Activated effector memory CD4-positive, alpha-beta T cell treated with anti-CD3 and anti-CD28 coated beads, Interleukin-2, amount 50 U/mL, for 16 hours (primary cell): ENCODE measurements around the gene MYEF2.

Experiments used
- DNase-seq: peaks from one replicate; pipeline ENCODE4 v3.0.0-alpha.2; 2020

Gene MYEF2, protein sequence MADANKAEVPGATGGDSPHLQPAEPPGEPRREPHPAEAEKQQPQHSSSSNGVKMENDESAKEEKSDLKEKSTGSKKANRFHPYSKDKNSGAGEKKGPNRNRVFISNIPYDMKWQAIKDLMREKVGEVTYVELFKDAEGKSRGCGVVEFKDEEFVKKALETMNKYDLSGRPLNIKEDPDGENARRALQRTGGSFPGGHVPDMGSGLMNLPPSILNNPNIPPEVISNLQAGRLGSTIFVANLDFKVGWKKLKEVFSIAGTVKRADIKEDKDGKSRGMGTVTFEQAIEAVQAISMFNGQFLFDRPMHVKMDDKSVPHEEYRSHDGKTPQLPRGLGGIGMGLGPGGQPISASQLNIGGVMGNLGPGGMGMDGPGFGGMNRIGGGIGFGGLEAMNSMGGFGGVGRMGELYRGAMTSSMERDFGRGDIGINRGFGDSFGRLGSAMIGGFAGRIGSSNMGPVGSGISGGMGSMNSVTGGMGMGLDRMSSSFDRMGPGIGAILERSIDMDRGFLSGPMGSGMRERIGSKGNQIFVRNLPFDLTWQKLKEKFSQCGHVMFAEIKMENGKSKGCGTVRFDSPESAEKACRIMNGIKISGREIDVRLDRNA

DNA sequence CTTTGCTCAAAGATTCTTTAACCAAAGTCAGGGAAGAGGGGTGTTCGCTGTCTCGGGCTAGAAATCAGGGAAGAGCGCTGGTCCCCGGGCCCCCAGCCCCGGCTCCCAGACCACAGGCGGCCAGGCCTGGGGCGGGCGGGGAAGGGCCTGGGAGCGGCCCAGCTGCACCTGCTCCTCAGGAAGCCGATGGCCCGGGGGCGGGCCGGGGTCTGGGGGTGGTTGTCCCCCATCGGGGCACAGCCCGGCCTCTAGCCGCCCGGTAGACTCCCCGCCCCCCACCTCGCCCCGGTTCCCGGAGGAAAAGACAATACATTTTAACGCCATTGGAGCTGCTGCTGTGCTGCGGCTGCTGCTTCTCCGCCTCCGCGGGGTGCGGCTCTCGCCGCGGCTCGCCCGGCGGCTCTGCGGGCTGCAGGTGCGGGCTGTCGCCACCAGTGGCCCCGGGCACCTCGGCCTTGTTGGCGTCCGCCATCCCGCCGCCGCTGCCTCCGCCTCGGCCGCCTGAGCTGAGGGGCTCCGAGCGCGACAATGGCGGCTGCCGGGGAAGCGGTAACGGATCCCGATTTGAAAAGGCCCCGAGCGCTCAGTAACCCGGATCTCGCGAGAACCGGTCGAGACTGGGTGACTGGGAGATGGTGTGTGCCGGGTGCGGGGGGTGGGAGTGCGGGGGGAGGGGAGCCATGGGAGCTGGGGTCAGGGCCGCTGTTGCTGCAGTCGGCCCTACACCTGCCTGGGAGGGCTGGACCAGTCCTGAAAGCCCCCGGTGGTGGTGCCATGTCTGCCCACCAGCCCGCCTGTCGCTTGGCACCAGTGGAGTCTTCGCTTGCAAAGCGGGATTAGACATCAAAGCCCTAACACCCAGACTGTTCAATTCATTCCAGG is at the start of gene MYEF2:
Gene MYEF2 (minus strand): TSS at position 530 of the 882 bp plus-strand sequence. CDS start 58 bp downstream, at position 472.
- peak; percentile 85 for DNase-seq

DNA sequence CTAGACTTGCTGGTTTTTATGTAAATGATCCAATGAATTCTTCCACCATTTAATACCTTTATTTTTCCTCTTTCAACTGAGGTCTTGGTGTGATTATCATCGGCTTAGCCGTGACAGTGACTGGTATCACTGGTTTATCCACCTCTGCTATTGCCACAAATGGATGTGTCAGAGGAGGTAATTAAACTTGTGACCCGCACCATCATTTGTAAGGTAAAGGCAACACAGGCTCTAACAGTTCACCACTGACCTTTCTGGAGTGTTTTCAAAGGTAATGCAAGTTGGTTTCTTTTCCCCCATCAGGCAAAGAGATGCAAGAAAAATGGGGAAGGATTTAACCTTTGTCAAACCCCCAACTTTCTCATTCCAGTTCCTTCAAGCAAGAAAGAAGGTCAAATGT is 47.7 kb upstream of the MYEF2 start:
- DNase-seq = no peak

DNA sequence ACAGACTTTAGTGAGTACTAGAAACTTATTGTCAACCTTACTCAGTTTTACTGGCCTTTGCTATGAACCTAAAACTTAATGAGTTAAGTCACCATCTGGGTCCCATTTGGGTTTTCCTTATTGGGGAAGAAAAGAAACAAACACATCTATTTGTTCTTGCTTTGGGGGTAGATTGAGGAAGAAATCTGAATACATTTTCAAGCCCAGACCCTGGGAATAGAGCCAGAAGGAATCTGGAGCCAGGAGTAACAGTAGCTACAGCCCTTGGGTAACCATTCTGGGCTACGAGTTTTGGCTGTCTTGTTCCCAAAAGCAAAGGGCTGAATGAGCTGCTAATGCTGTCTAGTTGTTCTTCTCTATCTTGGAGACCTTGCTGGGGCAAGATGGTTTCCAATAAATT is 44.5 kb upstream of the MYEF2 start:
- no peak for DNase-seq

DNA sequence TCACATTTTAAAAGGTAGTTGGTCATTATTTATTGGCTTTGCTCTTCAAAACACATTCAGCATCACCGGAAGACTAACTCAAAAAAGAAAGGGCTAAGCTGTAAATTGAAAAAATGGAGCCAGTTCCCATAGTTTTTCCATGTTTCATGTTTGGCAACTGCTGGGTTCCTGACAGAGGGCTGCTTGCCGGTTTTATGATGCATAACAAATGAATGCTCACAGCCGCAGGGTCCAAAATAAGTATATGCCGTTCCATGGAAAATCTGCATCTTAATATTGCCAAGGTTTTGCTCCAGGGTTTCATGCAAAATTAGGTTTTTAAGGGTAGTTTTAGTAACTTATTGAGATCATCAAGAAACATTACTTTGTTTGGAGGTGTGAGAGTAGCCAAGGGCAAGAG is 43.8 kb upstream of the MYEF2 start:
- no peak for DNase-seq

DNA sequence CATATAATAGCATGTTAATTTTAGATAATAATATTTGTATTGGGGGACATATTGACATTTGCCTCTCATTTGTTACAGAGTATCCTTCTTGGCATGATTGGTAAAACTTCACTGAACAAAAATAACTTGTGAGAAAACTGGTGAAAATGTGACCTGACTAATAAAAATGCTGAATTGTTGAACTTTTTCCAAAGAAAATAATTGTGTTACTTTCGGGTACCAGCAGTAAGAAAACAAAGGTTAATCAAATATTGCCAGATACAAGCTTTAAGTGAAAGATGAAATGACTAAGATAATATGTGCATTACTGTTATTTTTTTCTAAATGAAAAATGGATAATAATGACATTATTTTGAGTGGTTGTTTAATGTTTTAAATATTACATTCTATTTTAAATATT is 43.2 kb upstream of the MYEF2 start:
- DNase-seq = no peak

DNA sequence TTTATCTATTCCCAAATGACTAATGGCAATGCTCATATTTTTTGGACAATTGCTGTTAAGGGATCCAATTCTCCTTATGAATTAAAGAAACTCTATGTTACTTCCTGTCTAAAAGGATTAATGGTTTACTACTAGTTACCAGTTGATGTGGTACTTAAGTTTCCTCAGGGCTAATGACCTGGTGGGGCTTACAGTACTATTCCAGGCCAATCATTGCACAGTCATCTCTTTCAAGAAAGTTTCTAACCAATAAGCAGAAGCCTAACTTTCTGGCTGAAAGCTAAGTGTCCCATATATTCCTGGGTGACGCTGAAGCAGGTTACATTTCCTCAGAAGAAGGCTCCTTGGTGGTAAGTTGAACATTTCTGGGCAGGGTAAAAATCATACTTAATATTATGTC is 27.9 kb upstream of the MYEF2 start, which contains the start of gene SLC12A1:
Gene SLC12A1 (plus strand): TSS at position 322 of the 400 bp plus-strand sequence. CDS start 1,418 bp downstream, outside the sequence.
- DNase-seq = no peak

DNA sequence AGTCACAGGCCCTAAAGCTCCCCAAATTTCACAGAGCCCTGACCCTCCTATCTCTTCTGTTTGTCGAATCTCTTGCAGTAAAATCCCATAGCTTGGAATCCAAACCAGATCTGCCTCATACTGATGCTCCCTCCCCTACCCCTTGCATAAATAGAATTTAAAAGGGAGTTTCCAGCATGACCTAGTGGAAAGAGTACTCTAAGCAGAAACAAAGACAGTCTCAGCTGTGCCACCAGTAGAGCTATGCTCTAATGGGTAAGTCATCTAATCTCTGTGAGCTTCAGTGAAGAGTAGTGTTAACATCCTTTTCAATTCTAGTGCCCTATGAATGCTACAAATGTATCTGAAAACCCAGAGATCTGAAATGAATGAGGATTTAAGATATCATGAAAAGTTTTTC is 24.0 kb upstream of the MYEF2 start:
- no peak for DNase-seq

DNA sequence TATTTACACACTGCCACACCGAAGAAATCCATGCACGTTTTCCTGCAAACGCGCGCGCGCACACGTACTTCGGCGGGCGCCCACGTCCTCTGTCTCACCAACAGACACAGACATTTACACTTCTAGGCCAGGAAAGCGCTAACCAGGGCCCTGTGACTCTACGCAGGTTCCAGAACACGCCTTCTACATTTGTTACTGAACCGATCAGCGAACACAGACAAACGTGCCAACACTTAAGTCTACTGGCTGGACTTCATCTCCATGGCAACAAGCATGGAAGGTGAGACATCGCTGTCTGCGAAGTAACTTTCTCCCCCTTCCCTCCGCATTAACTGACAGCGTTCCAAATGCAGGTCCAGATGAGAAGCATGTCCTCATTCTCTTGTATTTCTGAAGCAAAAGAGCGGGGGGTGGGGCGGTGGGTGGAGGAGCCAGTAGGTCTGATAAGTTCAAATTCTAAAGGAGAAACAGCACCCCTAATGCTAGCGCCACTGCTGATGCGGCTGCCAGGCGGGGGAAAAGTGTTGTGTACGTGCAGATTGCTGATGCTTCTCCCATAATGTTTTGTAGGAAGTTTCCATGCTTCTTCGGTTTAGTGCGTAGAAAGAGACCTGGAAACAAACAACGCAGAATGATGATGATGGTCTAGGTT is 13.6 kb upstream of the MYEF2 start, which contains the start of gene CTXN2:
Gene CTXN2 (plus strand): TSS at position 92 of the 652 bp plus-strand sequence. CDS start 9,636 bp downstream, outside the sequence.
- DNase-seq = no peak

DNA sequence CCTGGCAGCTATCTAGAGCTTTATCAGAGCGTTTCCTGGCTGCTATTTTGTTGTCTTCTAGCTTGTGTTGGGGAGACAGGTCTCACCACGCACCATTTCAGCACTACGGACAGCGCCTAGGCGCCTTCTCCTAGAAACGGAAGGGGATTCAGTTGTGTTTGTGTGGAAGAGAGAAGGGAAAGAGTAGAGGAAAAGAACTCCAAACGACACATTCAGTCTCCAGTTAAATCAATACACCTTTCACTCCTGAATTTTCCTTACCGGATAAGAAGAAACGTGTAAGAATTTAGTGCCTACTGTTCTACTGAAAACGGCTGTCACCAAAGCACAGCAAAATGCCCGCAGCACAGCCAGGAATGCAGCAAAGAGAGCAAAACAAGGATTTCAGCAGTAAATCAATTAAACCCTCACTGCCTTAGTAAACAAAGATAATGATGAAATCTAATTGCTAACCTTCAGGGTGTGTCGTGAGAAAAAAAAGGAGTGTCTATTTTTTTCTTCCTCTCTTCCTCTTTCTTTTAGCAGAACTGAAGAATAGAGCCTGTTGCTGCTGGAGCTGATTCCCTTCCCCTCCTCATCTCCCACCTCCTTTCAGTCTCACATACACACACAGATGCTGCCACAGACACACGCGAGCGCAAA is 13.0 kb upstream of the MYEF2 start:
- DNase-seq = peak; percentile 65

DNA sequence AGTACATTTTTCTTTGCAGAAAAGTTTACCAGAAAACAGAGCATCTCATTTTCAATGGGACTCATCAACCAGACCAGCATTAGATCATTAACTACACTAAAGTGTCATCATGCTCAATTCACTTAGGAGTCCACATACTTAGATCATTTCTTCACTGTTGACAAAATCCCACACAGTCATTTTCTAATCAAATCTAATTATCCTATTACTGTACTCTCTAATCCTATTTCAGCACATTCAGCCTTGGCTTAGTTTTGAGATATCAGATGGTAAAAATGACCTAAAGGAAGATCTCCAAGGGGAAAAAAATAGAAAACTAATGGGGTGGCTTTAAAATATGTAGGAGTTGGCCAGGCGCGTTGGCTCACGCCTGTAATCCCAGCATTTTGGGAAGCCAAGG is 8.2 kb upstream of the MYEF2 start:
- no peak for DNase-seq

DNA sequence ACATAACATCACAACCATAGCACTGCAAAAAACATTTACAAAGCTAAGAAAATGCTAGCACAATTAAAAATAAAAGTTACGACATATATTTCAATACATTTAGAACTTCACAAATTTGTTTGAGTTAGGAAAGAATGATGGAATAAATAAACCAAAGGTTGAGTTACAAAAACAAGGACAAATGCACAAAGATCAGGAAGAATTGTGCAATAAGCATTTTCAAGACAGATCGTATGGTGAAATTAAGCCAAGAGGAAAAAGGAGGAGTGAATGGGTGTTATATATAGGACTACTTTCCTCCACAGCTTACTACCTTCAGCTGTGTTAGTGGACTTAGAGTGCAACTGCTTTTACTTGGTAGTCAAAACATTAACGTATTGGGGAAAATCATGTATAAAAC is 7.4 kb upstream of the MYEF2 start:
- DNase-seq = no peak

DNA sequence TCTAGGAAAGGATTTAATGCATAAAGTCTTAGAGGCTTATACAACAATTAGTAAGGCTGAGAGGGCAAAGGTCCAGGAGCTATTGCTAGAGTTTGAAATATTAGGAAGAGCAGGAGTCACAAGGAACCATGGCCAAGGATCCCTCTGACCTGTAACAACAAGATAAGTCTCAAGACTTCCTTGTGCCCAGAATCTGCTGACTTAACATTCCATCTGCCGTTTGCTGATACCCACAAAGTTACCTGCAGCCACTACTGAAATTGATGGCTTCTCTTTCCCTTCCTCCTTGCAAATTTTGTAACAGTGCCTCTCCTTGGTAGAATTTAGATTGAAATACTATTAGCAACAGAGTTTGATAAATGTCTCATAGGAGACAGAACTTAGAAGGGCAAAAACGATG is 4.7 kb upstream of the MYEF2 start:
- no peak for DNase-seq

DNA sequence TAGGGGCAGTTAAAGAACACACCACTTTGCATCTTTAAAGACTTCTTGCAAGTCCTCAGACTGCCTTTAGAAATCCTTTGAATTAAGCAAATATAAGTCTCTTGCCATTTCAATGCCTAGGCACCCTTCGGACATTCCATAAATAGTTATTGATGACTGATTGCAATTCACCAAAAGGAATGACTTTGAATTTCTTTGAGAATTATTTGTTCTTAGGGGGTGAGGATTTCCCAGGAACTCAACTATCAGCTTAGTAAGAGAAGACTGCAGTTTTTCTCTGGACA is 495 bp upstream of the MYEF2 start:
- no peak for DNase-seq

DNA sequence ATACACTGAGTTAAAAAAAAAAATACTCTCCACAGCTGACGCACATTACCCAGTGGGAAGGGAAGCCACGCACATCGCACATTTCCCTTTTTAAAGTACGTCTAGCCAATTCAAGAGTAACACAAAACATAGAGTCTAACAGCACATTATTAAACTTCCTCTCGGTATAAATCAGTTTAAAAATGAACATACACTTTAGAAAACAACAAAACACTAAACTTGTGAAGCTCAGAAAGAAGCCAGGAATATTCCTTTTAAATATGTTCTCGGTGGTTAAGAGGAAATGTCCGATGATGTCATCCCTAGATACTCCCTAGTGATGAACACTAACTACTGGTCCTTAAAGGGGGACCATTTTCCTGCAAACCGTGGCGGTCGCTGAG is 721 bp downstream of the MYEF2 start:
- DNase-seq = peak; percentile 55

DNA sequence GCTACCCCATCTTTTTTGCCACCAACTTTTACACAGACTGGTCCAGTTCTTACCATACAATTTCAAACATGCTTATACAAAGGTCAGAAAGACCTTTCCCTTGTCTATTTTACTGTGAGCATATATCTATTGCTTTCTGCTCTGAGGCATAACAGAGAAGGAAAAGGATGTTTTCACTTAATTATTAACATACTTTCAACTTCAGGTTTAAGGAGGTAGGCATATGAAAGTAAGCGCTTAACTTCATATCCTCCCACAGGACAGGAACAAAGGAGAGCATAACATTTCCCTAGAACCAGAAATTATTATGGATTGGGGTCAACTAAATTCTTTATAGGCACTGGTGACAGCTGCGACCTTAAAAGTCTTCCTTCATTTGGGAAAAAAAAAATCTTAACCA is 1.1 kb downstream of the MYEF2 start:
- no peak for DNase-seq

DNA sequence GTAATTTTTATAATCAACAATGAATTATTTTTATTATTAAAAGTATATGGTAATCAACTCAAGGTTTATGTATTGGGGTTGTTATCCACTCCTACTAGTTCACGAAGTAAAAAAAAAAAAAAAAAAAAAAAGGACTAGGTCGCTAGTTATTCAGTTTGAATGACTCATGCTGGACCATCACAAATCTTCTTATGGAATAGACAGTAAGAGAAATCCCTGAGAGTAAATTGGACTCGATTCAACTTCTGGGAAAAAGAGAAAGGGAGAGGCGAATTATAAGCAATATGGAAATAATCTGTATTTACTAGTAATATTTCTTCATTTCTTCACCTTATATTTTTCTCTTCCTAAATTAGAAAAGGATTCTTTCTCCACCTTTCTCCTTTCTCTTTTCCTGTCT is 2.0 kb downstream of the MYEF2 start:
- no peak for DNase-seq

DNA sequence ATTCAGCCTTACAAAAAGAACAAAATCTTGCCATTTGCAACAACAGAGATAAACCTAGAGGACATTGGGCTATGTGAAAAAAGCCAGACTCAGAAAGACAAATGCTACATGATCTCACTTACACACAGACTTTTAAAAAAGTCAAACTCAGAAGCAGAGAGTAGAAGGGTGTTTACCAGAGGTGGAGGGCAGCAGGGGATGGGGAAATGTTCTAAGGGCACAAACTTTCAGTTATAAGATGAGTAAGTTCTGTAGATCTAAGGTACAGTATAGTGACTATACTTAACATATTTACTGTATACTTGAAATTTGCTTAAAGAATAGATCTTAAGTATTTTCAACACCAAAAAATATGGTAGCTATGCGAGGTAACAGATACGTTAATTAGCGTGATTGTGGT is 3.0 kb downstream of the MYEF2 start:
- DNase-seq = no peak

DNA sequence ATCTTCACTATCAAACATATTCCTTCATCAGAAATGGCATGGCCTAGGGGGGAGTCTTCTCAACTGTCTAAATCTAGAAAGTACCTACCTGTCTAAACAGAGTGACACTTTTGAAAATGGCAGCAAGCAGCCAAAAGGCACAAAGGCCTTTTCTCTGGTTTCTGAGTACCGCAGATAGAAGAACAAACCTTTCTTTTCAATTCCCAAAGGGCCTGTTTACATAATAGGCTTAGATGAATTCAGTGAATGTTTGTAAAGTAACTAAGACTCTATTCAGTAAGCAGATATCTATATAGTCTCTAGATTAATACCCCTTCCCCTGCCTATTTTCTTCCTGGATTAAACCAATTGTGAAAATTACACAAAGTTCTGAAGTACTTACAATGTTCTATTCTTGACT is 7.1 kb downstream of the MYEF2 start:
- no peak for DNase-seq

DNA sequence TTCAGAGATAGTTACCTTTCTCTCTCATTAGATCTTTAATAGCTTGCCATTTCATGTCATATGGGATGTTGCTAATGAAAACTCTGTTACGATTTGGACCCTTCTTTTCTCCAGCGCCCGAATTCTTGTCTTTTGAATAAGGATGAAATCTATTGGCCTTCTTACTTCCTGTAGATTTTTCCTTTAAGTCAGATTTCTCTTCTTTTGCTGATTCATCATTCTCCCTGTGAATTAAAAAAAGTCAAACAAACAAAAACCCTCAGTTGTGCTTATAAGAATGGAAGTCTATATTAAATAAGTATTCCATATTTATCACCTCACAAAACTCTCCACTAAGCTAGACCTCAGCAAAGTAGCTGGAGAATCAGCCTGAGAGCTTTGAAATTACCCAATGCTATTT is 9.5 kb downstream of the MYEF2 start:
- no peak for DNase-seq

DNA sequence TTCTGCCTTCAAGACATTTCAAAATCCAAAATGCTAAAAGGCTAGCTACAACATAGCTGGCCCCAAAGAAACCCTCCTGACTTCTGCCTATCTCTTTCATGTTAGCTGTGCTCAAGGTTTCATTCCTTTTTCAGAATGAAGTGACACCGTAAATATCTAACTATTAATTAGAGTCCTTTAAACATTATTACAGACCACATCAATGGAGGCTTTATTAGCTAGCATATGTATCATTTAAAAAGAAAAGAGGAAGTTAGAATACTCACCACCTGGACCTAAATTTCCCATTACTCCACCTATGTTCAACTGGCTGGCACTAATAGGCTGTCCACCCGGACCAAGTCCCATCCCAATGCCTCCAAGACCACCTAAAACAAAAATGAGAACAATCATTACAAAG is 24.6 kb downstream of the MYEF2 start:
- no peak for DNase-seq

DNA sequence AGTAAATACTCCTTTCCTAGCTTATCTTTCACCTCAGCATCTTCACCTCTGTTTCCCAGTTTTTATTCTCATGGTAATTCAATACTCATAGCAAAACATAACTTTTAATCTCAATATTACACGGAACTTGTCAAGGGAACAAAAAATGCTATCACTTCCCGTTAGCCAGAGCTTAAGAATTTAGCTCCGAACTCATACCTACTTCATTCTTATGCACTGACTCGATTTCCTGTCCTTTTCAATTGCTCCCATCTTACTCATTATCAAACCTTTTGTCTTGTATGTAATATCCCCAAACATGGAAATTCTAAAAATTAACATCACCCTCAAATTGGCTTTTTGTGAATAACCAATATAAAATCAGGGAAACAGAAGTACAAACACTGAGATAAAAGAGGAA is 28.2 kb downstream of the MYEF2 start:
- DNase-seq = no peak

DNA sequence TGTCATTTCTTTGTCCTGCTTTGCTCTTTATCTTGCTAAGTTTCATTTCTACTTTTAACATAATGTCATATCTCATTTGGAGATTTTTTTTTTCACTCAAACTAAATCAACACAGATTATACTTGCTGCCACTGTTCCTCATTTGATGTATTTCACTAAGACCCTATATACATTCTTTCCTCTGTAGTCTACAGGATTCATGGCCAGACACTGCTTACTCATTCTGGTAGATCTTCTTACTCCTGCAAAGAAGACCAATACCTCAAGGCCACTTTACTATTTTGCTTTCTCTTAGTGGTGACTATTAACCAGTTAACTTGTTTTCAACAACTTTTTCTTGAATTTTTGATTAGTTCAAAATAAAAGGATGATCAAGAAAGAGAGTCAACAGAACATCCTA is 30.7 kb downstream of the MYEF2 start:
- DNase-seq = no peak

DNA sequence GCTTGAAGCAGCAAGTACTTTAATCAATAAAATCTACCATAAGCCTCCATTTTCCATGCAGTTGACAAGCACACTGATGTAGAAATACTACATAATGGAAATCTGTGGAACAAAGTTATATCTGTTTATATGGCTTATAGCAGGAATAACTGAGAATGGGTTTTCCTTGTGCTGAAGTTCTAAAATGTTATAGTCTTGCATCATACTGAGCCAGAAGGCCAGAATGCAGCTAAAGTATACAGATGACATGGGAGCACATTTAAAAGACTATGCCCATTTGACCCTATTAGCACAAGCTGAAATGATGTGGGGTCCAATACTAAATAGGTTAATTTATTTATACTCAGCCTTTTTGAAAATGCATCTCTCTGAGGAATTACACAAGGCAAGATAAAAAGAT is 32.2 kb downstream of the MYEF2 start:
- no peak for DNase-seq
